Activated CD8-positive, alpha-beta memory T cell treated with anti-CD3 and anti-CD28 coated beads, Interleukin-2, amount 50 U/mL, for 1 hour (primary cell): Measurements from ENCODE around the gene MLYCD.

ENCODE experiments used
- DNase-seq: peaks from one replicate; pipeline ENCODE4 v3.0.0-alpha.2; 2020; ENCODE audit errors: extremely low read depth

MLYCD gene

DNA sequence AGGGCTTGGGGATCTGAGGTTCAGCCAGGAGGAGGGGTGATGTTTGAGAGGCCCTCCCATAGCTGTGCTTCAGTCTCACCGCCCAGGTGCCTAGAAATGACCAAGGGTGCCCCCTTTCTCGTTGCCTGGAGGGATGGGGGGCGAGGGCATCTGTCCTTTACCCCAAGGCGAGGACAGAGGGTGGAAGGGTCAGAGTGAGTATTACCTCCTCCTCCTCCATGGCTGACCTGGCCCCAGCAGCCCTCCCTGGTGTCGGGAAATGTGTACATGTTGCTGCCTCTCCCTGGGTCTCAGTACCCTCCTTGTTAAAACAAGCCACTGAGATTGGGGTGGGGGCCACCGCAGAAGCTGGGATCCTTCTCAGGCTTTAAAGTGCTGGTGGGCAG, 71.5 kb downstream of the MLYCD start:
- DNase-seq: no peak

DNA sequence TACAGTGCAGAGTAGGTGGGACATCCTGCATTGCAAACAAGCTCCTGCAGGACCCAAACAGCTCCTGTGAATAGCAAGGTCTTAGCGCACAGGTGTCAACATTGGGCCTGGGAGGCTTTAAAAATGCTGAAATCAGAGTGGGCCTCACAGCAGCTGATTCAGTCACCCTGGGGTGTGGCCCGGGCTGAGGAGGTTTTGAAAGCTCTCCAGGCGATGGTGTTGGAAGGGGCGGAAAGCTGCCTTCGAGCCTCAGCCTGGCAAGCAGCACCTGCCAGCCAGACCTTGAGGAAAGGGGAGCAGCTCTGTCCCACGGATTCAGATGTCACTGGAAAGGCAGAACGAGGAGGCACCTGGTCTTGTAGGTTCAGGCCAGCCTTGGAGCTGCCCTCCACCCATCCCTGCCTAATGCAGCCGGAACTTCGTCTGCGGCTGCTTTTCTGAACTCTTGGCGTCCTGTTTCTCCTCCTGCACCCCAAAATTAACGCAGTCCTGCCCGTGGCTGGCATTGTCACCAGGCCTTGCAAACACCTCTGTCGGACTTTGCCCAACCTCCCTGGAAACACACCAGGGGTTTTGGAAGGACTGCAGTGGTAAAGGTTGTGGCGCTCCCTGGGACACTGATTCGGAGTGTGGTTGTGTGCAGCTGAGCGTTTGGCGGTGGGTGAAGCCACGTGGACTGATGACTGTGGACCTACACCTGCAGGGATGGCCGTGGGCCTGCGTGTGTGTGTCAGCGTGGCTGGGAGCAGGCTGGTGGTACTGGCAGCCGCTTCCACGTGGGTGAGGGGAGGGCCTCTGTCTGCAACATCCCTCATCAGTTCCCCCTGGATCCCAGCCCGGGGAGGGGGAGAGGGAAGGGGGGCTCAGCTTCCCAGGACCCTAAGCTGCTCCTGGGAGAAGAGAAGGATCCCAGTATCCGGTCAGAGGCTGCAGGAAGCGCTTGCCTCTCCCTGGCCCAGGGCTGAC, 72.5 kb downstream of the MLYCD start:
- no peak for DNase-seq

DNA sequence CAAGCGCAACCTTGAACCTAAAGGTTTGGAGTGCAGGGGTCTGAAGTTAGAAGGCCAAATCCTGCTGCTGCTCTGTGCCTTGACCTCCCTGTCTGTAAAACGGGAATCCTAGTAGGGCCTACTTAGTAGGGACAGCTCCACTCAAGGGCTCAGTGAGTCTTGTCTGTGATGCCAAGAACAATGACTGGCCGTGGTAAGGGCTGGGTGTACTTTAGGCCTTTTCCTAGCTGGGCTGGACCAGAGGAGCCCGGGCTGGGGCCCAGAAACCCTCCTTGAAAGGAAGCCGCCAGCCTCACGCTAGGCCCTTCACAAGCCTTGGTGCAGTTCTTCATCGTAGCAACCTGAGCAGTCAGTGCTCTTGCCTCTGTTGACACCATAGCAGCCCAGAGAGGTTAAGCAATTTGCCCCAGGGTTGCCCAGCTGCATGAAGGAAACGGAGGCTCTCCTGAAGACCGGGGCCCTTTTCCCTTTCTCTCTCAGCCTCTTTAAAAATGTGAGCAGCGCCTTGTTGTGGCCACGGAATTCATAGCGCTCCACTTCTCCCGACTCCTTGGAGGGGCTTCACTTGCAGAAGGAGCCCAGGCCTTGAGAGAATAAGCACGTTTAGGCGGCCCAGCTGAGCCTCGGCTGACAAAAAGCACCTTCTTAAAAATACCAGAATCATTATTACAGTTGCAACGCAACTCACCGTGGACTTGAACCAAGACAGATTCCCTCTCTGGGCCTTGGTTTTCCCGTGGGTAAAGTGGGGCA, 73.5 kb downstream of the MLYCD start:
- DNase-seq: no peak

- DNase-seq: no peak
Observed at GRCh38 chr16:83973077-83973476, 74.2 kb downstream of the MLYCD start.

- no peak for DNase-seq
Observed at GRCh38 chr16:83973581-83974385, 74.9 kb downstream of the MLYCD start.

- no peak for DNase-seq
Observed at GRCh38 chr16:83974475-83974874, 75.6 kb downstream of the MLYCD start.

- DNase-seq: no peak
Observed at GRCh38 chr16:83975590-83976260, 76.8 kb downstream of the MLYCD start.
